Heart left ventricle (tissue), 16 donors: ENCODE measurements around the gene SMARCA5. TPM values are rescaled to one million over a fixed set of nuclear protein-coding genes. Genes with fewer than 3 reads are reported as not detected.

ENCODE experiments used
- ATAC-seq, 4 donors: fragments of 200-7000 bp; cut with Tn5 transposase; one replicate each; pipeline ENCODE4 v1.9.1; 2020 to 2022; ENCODE audit warnings: moderate library complexity in 4 of 4, mild to moderate bottlenecking in 3 of 4, moderate number of reproducible peaks in 1 of 4
- DNase-seq, 5 donors: peaks; one replicate each; pipeline ENCODE4 v3.0.0-alpha.2; 2020
- H3K27ac ChIP-seq, 12 donors: fragments of 200-600 bp; sonication (generic) in 4 of 12; one replicate each; pipeline versions ENCODE4 v1.5.0 to v1.8.0; 2016 to 2022; ENCODE audit warnings: mild to moderate bottlenecking in 2 of 12
- H3K27me3 ChIP-seq, 9 donors: fragments of 200-600 bp; sonication (generic) in 2 of 9; one replicate each; pipeline versions ENCODE4 v1.5.1 to v1.8.0; 2016 to 2022; ENCODE audit warnings: mild to moderate bottlenecking in 3 of 9
- H3K36me3 ChIP-seq, 9 donors: fragments of 200-600 bp; sonication (generic) in 2 of 9; one replicate each; pipeline versions ENCODE4 v1.5.0 to v1.8.0; 2018 to 2022; ENCODE audit warnings: mild to moderate bottlenecking in 2 of 9
- H3K4me1 ChIP-seq, 12 donors: fragments of 200-600 bp; sonication (generic) in 4 of 12; one replicate each; pipeline versions ENCODE4 v1.5.0 to v1.8.0; 2016 to 2022; ENCODE audit warnings: mild to moderate bottlenecking in 3 of 12
- H3K4me3 ChIP-seq, 12 donors: fragments of 200-600 bp; sonication (generic) in 4 of 12; one replicate each; pipeline versions ENCODE4 v1.5.0 to v1.8.0; 2017 to 2022; ENCODE audit warnings: mild to moderate bottlenecking in 9 of 12, moderate library complexity in 4 of 12
- H3K9me3 ChIP-seq, 12 donors: fragments of 200-600 bp; sonication (generic) in 4 of 12; one replicate each; pipeline versions ENCODE4 v1.5.0 to v1.8.0; 2016 to 2022; ENCODE audit warnings: mild to moderate bottlenecking in 1 of 12
- POLR2A ChIP-seq, 2 donors: fragments of 450-650 bp; IDR thresholded peaks; one replicate each; pipeline ENCODE4 v1.6.1; 2017; ENCODE audit warnings: antibody characterized with exemption in 2 of 2, mild to moderate bottlenecking in 2 of 2, moderate library complexity in 2 of 2
- WGBS, 4 donors: extraction: QIAGEN DNeasy Blood & Tissue Kit in 2 of 4; methylation state at CpG; one replicate each; pipeline versions ENCODE4 v1.1.5 to v1.1.7; 2013 to 2018; 5-methylcytosine and 5-hydroxymethylcytosine counted together
- intact Hi-C, 10 donors: fragments of 100-400 bp; cut with DNase I; formaldehyde crosslinking; loops; one replicate each; pipeline versions ENCODE4 v1.11.1 to v1.14.2; 2022
- polyA plus RNA-seq, 2 donors: library from polyadenylated mRNA; stranded (reverse); fragments of 200-250 nt; gene quantifications; one replicate each; pipeline ENCODE4 v1.2.3, GENCODE V29; 2013
- total RNA-seq, 9 donors: library from RNA; depleted of rRNA in 2 of 9; stranded (reverse); fragments of >200 nt in 2 of 9; fragmentation: NEBNext Ultra II Directional in 3 of 9; extraction: Animal tissue kit (Norgen Biotek cat#: 25700) in 3 of 9; gene quantifications; one replicate each; pipeline versions ENCODE4 v1.1.0 to v1.2.4, GENCODE V29; 2016 to 2023
- TF ChIP-seq, protein P1 (sequence below), 12 donors: fragments of 200-600 bp; sonication (generic) in 4 of 12; IDR thresholded peaks; one replicate each; pipeline versions ENCODE4 v1.5.0 to v1.8.0; 2018 to 2022; ENCODE audit warnings: antibody characterized with exemption in 12 of 12, mild to moderate bottlenecking in 5 of 12
- donor health status: ischemic (EF 13 %, LVEDD 7.1; RV severe dilation, severe dysfunction).
- donor health status: healthy with polysubstance abuse.
- donor health status: DM: no; HTN: yes; CAD: no.
- donor health status: DM: no; HTN: no; CAD: no.
- donor health status: ischemic (EF 25% LVEDD 6.9; RV normal size, moderate dysfunction).
- donor health status: ischemic (EF 25% LVEDD 5.7; RV mildly dilated, moderate dysfunction).
- donor health status: healthy.
- donor health status: DM: yes; HTN: yes; CAD: no.
- donor health status: ischemic (EF 35%, LVEDD 5.7; RV mildly dilated, moderate dysfunction).
- donor health status: nonischemic (EF 11% LVEDD 7.7; RV severe dilation, severe dysfunction).
- donor health status: DM: yes; HTN: yes; CAD: no.
- donor health status: PGD.
- donor health status: ischemic (EF 29% LVEDD 5.4; RV normal size, mild dysfunction).
- donor health status: nonischemic (EF 23%, LVEDD 6.1; RV moderate dilation, normal function).

The SMARCA5 gene
- total and polyA plus RNA-seq, 11 donors = 9.1 to 36.3 (median 29.2) TPM

DNA sequence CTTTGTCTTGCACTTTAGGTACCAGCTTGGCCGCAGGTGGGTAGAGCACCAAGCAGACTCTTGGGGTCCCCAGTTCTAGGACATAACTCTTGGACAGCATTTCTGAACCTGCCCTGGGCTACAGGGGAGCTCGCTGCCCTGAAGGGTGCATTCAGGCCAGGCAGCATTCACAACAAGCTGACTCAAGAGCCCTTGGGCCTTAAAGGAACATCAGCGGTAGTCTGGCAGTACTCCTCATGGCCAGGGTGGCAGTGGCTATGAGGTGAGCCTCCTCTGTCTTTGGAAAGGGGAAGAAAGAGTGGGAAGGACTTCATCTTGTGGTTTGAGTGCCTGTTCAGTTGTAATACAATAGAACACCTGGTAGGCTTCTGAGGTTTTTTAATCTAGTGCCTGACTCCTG is 24.8 kb upstream of the SMARCA5 start:
- ATAC-seq (no peak), DNase-seq (no peak)
- TF ChIP-seq, protein P1, sequence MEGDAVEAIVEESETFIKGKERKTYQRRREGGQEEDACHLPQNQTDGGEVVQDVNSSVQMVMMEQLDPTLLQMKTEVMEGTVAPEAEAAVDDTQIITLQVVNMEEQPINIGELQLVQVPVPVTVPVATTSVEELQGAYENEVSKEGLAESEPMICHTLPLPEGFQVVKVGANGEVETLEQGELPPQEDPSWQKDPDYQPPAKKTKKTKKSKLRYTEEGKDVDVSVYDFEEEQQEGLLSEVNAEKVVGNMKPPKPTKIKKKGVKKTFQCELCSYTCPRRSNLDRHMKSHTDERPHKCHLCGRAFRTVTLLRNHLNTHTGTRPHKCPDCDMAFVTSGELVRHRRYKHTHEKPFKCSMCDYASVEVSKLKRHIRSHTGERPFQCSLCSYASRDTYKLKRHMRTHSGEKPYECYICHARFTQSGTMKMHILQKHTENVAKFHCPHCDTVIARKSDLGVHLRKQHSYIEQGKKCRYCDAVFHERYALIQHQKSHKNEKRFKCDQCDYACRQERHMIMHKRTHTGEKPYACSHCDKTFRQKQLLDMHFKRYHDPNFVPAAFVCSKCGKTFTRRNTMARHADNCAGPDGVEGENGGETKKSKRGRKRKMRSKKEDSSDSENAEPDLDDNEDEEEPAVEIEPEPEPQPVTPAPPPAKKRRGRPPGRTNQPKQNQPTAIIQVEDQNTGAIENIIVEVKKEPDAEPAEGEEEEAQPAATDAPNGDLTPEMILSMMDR (IDR thresholded peaks at IDR 0.05) = no peak
- no peak for TF ChIP-seq POLR2A (IDR thresholded peaks at IDR 0.05)
- 92 to 100% (median 96%) methylated on average over 3 of the region's 3 CpGs for WGBS, 4 donors
- Histone ChIP-seq H3K27ac (no peak overlapping the region), H3K4me3 (no peak overlapping the region), H3K36me3 (no peaks in the 10 kb centered on the region), H3K9me3 (peaks cover 0 to 4% (median 0%) of the 10 kb centered on the region in 12 donors), H3K27me3 (no peaks in the 10 kb centered on the region), H3K4me1 (no peaks in the 10 kb centered on the region)
- intact Hi-C loops = loop anchor here in 4 of 10 donors (10.0 kb wide), 3 partner anchors 154 to 1364 kb away; partner anchors contain the start of gene GAB1 (in 3 of the 4)

- Histone ChIP-seq H3K27ac (no peak overlapping the region), H3K4me1 (no peaks in the 10 kb centered on the region), H3K9me3 (peaks cover 0 to 4% (median 0%) of the 10 kb centered on the region in 12 donors), H3K36me3 (no peaks in the 10 kb centered on the region), H3K27me3 (no peaks in the 10 kb centered on the region), H3K4me3 (no peak overlapping the region)
- intact Hi-C loops = loop anchor here in 4 of 10 donors (10.0 kb wide), 3 partner anchors 154 to 1364 kb away; partner anchors contain the start of gene GAB1 (in 3 of the 4)
- ATAC-seq (no peak), DNase-seq (no peak)
- WGBS, 4 donors = 96 to 100% (median 97%) methylated on average over 2 of the region's 2 CpGs
- TF ChIP-seq, protein P1 (IDR thresholded peaks at IDR 0.05) = no peak
- no peak for TF ChIP-seq POLR2A (IDR thresholded peaks at IDR 0.05)
Observed at GRCh38 chr4:143489106-143489505, 24.4 kb upstream of the SMARCA5 start.

DNA sequence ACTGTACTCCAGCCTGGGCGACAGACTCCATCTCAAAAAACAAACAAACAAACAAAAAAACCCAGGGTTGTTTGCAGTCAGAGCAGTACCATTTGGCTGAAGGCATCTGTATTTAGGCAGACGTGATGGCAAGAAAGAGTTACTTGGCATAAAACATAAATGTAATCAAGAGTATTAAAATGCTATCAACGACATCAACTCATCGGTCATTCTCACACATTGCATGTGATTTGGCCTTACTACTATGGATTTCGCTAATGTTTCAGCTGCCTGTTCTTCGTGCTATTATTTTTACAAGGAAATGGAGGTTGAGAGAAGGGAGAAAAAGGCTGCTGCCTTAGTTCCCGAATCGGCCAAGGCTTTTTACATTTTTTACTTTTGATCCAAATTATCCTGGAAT is 15.5 kb upstream of the SMARCA5 start:
- DNase-seq (no peak), ATAC-seq (no peak)
- H3K4me1 ChIP-seq = no peaks in the 10 kb centered on the region
- no peak overlapping the region for H3K27ac ChIP-seq
- no peaks in the 10 kb centered on the region for H3K27me3 ChIP-seq
- H3K4me3 ChIP-seq = no peak overlapping the region
- intact Hi-C loops = no loop called here
- 82 to 89% (median 88%) methylated on average over 8 of the region's 8 CpGs for WGBS, 4 donors
- H3K36me3 ChIP-seq = no peaks in the 10 kb centered on the region
- no peak for TF ChIP-seq POLR2A (IDR thresholded peaks at IDR 0.05)
- TF ChIP-seq, protein P1 (IDR thresholded peaks at IDR 0.05) = no peak
- H3K9me3 ChIP-seq = peaks cover 0 to 3% (median 0%) of the 10 kb centered on the region in 12 donors

- Histone ChIP-seq H3K4me3 (no peak overlapping the region), H3K27me3 (no peaks in the 10 kb centered on the region), H3K9me3 (no peaks in the 10 kb centered on the region), H3K4me1 (no peaks in the 10 kb centered on the region), H3K36me3 (no peaks in the 10 kb centered on the region), H3K27ac (no peak overlapping the region)
- no peak for DNase-seq
- ATAC-seq = no peak
- intact Hi-C loops = no loop called here
- WGBS, 4 donors = 84 to 100% (median 85%) methylated on average over 1 of the region's 1 CpG
- TF ChIP-seq, protein P1 (IDR thresholded peaks at IDR 0.05) = no peak
- TF ChIP-seq POLR2A (IDR thresholded peaks at IDR 0.05) = no peak
Observed at GRCh38 chr4:143502231-143502630, 11.3 kb upstream of the SMARCA5 start.
